Skin epidermis (tissue), 12 donors: ENCODE results near the gene ZNF490.
"Not testable (repeated sequence)": the region's sequence is repeated elsewhere in the genome, so short reads cannot be mapped to it uniquely, and the experiment has no call there.

Source experiments
- H3K27ac ChIP-seq, 21 experiments: fragments of 200-600 bp; sonication (generic) in 11 of 21; one replicate each; pipeline ENCODE4 v1.5.0; 2020; ENCODE audit warnings: mild to moderate bottlenecking in 3 of 21, inconsistent platforms in 2 of 21, moderate library complexity in 2 of 21
- H3K4me3 ChIP-seq, 7 experiments: fragments of 200-600 bp; sonication (generic) in 2 of 7; one replicate each; pipeline ENCODE4 v1.5.0; 2020; ENCODE audit warnings: inconsistent platforms in 2 of 7, mild to moderate bottlenecking in 2 of 7, moderate library complexity in 1 of 7

Gene ZNF490

GRCh38 chr19:12623361-12624031 lies 12.9 kb upstream of the ZNF490 start:
- no peak overlapping the region for H3K4me3 ChIP-seq
- no peak overlapping the region for H3K27ac ChIP-seq

GRCh38 chr19:12621253-12622024 lies 10.8 kb upstream of the ZNF490 start:
- not testable (repeated sequence) for H3K4me3 ChIP-seq, H3K27ac ChIP-seq

DNA sequence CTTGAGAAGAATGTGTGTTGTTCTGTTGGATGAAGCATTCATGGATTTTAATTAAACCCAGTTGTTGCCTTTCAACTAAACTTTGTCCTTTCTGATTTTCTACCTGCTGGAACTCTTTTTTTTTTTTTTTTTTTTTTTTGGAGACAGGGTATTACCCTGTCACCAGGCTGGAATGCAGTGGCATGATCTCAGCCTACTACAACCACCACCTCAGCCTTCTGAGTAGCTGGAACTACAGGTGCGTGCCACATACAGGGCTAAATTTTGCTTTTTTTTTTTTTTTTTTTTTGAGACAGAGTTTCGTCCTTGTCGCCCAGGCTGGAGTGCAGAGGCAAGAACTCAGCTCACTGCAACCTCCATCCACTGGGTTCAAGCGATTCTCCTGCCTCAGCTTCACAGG lies 7.0 kb upstream of the ZNF490 start:
- Histone ChIP-seq H3K27ac (no peak overlapping the region), H3K4me3 (no peak overlapping the region)

- Histone ChIP-seq H3K4me3 (peak overlapping the region; percentile 72 to 100 (median 100)), H3K27ac (peak overlapping the region; percentile 67 to 99 (median 94))
These were observed 717 bp upstream of the ZNF490 start for GRCh38 chr19:12611361-12611699.

GRCh38 chr19:12607631-12608030 lies 3.0 kb downstream of the ZNF490 start:
- no peak overlapping the region for H3K27ac ChIP-seq
- H3K4me3 ChIP-seq = no peak overlapping the region

DNA sequence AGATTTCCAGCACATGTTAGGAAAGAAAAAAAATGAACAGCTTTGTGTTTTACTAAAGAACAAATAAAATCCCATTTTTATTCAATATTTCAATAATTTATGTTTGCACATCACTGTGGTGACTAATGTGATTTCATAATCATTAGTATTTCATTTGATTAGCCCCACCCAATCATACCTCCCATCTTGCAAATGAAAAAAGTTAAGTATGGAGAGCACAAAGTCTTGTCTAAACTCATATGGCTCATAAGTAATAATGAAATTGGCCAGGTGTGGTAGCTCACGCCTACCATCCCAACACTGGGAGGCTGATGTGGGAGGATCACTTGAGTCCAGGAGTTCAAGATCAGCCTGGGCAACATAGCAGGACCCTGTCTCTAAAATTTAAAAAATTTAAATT lies 3.8 kb downstream of the ZNF490 start:
- Histone ChIP-seq H3K27ac (no peak overlapping the region), H3K4me3 (no peak overlapping the region)

DNA sequence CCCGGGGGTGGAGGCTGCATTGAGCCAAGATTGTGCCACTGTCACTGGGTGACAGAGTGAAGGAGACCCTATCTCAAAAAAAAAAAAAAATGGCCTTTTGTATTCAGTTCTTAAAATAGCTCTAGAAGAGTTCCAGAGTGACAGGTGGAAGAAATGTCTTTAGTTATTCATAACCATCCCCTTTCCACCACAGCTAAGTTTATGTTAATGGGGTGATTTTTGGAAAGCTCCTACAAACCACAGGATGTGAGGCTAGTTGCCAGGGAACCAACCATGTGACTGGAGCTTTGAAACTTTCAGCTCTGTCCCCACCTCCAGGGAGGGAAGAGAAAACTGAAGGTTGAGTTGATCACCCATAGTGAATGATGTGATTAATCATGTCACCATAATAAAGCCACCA lies 6.9 kb downstream of the ZNF490 start:
- Histone ChIP-seq H3K27ac (peak overlapping the region in 1 of 21 experiments; percentile 32), H3K4me3 (no peak overlapping the region)

GRCh38 chr19:12597594-12597993 lies 13.0 kb downstream of the ZNF490 start:
- H3K27ac ChIP-seq = no peak overlapping the region
- H3K4me3 ChIP-seq = no peak overlapping the region

DNA sequence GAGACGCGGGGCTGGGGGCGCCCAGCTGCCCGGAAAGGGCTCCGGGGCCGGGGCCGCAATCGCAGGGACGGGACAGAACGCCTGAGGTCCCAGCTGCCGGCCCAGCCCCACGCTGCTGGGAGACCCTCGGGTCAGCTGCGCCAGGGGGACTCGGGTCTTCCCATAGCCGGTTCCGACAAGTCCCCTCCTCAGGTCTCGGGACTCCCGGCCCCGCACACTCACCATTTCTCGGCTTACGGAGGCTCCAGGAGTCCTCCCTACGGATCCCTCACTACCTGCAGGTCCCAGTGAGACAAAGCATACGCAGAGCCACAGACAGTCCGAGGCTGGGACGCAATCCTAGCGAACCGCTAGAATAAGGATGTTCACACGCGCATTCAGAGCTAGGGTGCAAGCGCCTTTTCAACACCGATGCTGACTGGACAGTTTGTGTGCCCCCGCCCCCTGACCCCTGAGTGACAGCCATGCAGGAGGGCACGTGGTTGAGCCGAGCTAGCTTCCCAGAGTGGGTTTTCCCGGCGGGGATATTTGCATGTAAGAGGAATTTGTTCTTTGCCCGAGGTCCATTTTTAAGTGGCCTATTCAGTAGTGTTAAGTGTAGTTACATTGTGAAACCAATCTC lies 13.6 kb downstream of the ZNF490 start:
- Histone ChIP-seq H3K4me3 (no peak overlapping the region), H3K27ac (no peak overlapping the region)

DNA sequence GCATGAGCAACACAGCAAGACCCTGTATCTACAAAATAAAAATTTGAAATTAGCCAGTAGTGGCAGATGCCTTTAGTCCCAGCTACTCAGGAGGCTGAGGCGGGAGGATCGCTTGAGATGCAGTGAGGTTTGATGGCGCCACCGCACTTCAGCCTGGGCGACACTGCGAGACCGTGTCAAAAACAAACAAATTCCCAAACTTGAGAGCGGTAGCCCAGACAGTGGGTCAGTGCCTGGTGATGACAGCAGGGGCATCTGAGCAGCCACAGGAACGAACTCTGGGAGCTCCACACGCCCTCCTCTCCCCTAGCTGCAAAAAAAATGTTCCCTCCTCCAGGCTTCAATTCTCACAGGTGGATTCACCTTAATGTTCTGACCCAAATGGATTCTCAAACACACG lies 14.1 kb downstream of the ZNF490 start:
- H3K27ac ChIP-seq = no peak overlapping the region
- no peak overlapping the region for H3K4me3 ChIP-seq

GRCh38 chr19:12581100-12581499 lies 29.5 kb downstream of the ZNF490 start:
- H3K4me3 ChIP-seq = no peak overlapping the region

GRCh38 chr19:12580180-12580694 lies 30.4 kb downstream of the ZNF490 start:
- H3K27ac ChIP-seq = no peak overlapping the region
- no peak overlapping the region for H3K4me3 ChIP-seq

More at GRCh38 chr19:12581100-12581499, 29.5 kb downstream of the ZNF490 start:
- H3K27ac ChIP-seq = no peak overlapping the region

- H3K4me3 ChIP-seq = no peak overlapping the region
- H3K27ac ChIP-seq = no peak overlapping the region
These were observed 32.0 kb downstream of the ZNF490 start for GRCh38 chr19:12578641-12579040.

DNA sequence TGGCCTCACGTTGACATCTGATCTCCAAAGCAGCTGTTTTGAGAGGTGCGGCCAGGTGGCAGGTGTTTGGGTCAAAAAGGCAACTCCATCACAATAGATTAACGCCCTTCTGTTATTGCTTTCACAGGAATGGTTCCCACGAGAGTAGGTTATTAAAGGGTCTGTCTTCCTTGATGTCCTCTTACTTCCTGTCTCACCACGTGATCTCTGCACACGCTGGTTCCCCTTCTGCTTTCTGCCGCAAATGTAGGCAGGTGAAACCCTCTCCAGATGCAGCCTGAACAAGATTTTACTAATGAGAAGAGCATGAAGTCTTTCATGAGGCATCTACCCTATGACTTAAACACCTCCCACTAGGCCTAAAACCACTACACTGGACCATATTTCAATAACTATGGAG lies 36.6 kb downstream of the ZNF490 start:
- Histone ChIP-seq H3K4me3 (no peak overlapping the region), H3K27ac (no peak overlapping the region)

DNA sequence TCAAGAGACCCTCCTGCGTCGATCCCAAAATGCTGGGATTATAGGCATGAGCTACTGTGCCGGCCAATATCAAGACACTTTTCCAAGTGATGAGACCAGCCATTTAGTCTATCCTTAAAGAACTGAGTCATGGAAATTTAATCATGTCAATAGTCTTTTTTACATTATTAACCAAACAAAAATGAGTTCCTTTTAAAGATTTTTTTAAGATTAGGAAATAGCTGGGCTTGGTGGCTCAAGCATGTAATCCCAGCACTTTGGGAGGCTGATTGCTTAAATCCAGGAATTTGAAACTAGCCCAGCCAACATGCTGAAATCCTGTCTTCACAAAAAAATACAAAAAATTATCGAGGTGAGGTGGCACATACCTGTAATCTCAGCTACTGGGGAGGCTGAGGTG lies 42.7 kb downstream of the ZNF490 start:
- H3K27ac ChIP-seq = no peak overlapping the region
- H3K4me3 ChIP-seq = no peak overlapping the region

DNA sequence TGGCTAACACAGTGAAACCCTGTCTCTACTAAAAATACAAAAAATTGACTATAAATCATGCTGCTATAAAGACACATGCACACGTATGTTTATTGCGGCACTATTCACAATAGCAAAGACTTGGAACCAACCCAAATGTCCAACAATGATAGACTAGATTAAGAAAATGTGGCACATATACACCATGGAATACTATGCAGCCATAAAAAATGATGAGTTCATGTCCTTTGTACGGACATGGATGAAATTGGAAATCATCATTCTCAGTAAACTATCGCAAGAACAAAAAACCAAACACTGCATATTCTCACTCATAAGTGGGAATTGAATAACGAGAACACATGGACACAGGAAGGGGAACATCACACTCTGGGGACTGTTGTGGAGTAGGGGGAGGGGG lies 44.2 kb downstream of the ZNF490 start:
- H3K27ac ChIP-seq, H3K4me3 ChIP-seq: not testable (repeated sequence)

DNA sequence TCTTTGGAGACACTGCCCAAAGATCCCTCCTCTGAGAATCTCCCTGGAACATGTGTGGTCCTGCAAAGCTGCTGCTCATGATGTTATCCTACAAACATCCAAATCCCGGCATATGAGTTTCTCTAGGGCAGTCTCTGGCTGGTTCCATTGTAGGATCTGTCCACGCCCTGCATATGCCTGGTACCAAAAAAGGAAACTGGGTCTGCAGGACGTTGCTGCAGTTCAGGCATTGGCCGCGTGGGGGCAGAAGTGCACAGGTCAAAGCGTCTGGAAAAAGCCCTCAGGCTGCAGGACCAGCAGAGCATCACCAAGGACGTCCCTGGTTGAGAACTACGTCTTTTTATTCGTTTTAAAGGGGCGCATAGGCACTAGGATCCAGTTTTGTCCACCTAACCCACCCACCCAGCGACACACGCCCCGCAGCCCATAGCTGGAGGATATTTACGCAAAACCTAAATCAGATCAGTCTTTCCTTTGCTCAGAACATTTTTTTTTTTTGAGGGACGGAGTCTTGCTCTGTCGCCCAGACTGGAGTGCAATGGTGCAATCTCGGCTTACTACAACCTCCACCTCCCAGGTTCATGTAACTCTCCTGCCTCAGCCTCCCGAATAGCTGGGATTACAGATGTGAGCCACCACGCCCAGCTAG lies 46.5 kb downstream of the ZNF490 start:
- Histone ChIP-seq H3K27ac (no peak overlapping the region), H3K4me3 (no peak overlapping the region)

DNA sequence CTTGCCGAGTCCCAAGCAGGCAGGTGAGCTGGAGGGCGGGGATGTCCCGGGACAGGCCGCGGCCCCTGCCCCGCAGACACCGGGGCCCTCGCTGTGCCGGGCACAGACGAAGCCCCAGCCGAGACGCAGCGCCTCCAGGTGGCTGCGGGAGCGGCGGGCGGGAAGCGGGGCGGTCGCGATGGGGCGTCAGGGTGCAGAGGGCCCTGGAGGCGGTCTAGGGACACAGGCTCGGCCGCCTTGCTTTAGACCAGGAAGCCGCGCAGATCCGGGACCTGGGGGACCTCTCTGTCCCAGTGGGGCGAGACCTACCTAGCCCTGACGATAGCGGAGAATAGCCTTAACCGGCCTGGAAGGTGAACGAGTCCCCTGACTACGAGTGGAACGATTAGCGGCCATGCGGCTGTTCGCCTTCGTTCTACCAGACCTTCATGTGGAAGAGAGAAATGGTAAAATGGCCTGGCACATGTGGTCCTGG lies 55.1 kb downstream of the ZNF490 start:
- H3K4me3 ChIP-seq = no peak overlapping the region
- H3K27ac ChIP-seq = no peak overlapping the region

GRCh38 chr19:12551060-12551832 lies 59.4 kb downstream of the ZNF490 start, which contains the start of gene ZNF564:
TSS of gene ZNF564 (minus strand) at chr19:12551482. CDS start at chr19:12551332, 150 bp downstream.
- peak within 1 kb of the TSS; percentile 91 to 98 (median 95) for H3K27ac ChIP-seq
- peak within 1 kb of the TSS; percentile 74 to 95 (median 78) for H3K4me3 ChIP-seq
